Bone marrow (tissue), 2 donors: ENCODE measurements around the gene CTAG1A.
"Not testable (repeated sequence)": the region's sequence is repeated elsewhere in the genome, so short reads cannot be mapped to it uniquely, and the experiment has no call there.

ENCODE experiments used
- DNase-seq, 2 donors: peaks; one replicate each; lab custom pipeline; 2025; lab: John Stamatoyannopoulos, UW

The CTAG1A gene

GRCh38 chrX:154573061-154573460, 11.9 kb upstream of the CTAG1A start:
- not testable (repeated sequence) for DNase-seq

- not testable (repeated sequence) for DNase-seq
These were observed 9.9 kb upstream of the CTAG1A start for GRCh38 chrX:154575076-154575475.

DNA sequence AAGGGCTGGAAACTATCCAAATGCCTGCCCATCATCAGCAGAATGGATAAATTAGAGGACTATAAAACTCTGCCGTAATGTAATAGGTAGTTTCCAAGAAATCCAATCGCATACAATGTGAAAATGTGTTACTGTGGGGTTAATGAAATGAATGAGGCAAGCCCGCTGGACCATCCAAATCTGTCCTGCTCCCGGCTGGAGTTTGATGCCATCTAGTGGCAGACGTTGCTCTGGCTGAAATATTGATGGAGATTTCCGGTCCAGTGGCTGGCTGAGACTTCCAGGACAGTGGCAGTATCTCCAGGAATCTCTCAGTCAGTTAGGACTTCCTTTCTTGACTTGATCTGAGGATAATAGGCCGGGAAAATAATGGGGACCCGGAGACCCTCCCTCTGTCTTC, 1.9 kb upstream of the CTAG1A start:
- DNase-seq: not testable (repeated sequence)

DNA sequence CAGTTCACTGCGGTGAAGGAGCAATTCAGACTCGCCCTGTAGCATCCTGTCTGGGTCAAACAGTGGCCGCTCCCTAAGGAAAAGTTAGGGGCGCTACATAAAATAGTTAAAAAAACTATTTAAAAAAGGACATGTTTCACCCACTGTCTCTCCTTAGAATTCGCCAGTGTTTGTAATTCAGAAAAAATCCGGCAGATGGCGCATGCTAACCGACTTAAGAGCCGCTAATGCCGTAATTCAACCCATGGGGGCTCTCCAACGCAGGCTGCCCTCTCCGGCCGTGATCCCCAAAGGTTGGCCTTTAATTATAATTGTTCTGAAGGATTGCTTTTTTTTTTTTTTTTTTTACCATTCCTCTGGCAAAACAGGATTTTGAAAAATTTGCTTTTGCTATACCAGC, 5.5 kb downstream of the CTAG1A start:
- DNase-seq: not testable (repeated sequence)

DNA sequence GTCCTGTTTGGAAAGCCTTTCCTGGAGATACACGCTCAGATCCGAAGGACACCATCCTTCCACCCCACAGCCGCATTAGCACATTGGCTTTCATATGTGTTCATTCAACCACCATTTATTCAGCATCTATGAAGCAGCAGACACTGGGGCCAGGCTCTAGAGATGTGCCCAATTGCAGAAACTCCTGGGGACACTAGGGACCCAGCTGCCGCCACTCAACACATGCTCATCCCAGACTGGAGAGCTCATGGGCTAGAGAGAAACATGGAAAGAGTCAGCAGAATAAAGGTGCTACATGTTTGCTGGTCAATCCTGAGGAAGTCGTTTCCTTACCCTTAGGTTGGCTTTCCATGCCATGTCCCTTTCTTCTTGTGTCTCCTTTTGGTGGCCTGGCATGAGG, 7.6 kb downstream of the CTAG1A start:
- no peak for DNase-seq

DNA sequence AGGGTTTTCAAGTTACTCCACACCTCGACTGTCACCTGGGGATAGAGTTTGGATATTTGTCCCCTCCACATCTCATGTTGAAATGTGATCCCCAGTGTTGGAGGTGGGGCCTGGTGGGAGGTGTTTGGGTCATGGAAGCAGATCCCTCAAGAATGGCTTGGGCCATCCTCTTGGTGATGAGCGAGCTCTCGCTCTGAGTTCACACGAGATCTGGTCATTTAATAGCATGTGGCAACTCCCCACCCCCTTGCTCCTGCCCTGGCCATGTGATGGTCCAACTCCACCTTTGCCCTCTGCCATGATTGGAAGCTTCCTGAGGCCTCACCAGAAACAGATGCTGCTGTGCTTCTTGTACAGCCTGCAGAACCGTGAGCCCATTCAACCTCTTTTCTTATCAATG, 8.3 kb downstream of the CTAG1A start:
- no peak for DNase-seq

DNA sequence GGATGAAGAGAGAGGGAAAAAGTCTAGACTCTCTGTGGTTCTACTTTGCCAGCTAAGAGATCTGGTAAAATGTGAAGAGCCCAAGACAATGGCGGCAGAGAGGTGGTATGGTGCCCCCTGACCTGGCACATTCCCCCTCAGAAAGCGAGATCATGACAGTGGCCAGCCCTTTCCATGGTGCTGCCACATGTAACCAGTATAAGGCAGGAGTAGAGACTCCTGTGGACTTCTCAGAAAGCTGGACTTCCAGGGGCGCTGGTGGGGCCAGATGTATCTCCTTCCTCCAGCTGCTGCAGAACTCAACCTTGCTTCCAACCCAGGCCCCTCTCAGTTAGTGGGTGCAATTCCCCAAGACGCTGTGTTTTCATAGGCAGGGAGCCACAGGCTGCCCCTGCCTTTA, 9.6 kb downstream of the CTAG1A start:
- no peak for DNase-seq

- DNase-seq: no peak
These were observed 10.8 kb downstream of the CTAG1A start for GRCh38 chrX:154595559-154596249.

DNA sequence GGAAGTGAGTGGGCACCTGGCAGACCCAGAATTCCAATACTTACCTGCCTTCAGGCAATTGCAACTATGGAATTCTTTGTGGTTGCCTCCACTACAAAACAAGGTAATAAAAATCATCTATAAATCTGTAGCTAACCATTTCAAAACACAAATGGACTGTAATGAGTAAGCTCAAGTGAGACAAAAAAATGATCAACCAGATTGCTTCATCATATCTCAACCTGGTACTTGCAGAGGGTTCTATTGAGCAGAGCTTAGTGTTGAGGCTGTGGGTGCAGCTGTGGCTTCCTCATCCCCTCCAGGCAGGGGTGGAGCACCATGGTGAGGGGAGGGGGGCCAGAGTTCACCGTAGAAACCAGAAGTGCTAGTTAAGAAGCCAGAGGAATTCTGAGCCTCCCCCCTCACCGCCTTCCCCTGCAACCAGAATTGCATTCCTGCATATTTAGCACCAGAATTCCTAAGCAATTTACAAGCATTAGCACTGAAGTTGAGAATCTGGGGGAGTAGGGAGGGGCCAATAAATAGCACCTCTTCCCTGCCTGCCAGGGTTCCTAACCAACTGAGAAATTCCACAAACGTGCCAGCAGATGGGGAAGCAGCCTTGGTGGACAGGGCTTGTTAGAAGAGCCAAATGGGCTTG, 11.5 kb downstream of the CTAG1A start:
- peak in 1 of 2 donors; percentile 50 for DNase-seq

GRCh38 chrX:154597221-154597620, 12.3 kb downstream of the CTAG1A start:
- no peak for DNase-seq

DNA sequence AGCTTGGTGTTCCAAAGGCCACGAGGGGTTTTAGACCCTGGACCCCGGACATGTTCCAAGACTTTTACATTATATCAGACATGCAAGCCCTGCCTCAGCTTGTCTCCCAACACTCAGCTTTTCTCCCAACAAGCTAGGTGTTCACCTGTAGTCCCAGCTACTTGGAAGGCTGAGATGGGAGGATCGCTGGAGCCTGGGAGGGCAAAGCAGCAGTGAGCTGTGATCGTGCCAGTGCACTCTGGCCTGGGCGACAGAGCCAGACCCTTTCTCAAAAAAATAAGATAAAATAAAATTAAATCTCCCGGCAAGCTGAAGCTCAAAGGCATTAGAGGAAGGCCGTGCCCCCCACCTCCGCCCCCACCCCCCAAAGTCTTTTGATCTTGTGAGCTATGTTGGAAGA, 13.7 kb downstream of the CTAG1A start:
- no peak for DNase-seq

GRCh38 chrX:154599531-154599930, 14.6 kb downstream of the CTAG1A start:
- DNase-seq: no peak

DNA sequence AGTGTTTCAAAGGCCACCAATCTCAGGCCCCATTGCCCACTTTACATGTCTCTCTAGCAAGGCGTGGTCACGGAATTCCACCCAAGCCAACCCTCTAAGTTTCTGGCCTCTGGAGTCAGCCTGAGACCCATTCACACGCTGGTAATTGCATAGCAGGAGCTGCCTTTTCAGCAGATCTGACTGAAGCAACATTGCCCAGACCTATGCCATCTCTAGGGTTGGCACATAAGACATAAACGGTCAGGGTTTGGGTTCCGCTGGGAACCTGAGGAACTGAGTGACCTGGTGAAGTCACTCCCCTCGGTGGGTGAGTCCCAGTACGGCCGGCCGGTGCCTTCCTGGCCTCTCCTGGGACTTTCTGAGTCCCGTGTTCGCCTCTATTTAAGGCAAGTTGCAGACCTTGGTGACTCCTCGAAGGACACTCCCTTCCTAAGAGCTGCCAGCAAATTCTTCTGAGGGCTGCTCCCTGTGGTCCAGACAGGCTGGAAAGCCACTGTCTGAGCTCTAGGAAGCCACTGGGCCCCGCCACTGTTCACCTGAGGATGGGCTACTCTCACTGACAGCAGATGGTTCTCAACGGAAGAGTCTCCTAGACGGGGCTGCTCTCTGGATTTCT, 15.9 kb downstream of the CTAG1A start:
- no peak for DNase-seq

DNA sequence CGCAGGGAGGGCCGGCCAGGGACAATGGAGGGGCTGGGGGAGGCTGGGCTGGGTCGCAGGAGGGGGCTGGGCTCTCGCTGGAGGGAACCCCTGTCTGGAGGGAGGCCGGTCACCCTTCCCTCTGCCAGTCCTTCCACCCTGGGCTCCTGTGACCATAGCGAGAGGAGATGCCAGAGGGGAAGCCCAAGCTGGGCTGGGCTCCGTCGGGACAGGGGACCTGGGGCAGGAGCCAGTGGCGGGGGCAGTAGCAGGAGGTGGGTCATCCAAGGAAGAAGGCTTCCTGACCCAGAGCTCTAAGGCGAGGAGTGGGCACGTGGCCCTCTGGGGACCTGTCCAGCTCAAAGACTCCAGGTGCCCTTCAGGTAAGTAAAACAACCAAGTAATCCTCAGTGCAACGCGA, 17.3 kb downstream of the CTAG1A start:
- no peak for DNase-seq

GRCh38 chrX:154602766-154603437, 18.0 kb downstream of the CTAG1A start:
- no peak for DNase-seq

DNA sequence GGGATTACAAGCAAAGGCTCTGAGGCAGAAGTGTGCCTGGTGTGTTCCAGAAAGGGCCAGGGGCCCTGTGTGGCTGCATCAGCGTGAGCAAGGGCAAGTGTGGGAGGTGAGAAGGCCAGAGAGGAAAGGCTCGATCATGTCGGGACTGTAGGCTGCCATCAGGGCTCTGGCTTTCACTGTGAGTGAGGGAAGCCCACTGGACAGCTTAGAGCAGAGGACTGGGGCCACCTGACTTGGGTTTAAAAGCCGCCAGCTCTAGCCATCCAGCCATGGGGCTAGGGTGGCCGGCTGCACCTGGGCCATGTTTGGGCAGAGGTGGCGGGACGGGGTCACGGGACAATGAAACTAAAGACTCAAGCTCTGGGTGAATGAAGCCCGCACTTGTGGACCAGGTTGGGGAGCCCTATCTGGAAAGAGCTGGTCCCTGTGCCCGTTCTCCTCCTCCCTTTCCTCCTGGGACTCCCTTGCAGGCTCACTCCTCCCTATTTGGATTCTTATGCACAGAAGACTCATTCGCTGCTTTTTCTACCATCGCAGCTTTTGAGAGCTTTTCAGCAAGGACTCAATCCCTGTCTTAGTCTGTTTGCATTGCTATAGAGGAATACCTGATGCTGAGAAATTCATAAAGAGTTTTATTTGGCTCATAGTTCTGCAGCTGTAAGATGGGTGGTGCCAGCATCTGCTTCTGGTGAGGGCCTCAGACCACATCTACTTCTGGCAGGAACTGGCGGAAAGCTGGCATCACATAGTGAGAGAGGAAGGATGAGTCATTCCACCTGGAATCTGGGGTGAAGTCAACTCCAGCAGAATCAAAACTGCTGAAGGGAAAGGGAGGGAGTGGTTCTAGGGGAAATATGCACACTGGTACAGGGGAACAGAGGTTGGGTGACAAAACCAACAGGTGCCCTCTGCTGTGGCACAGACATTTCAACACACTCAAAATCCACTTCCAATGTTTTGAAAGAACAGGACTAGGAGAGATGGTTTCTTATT, 18.8 kb downstream of the CTAG1A start:
- DNase-seq: peak in 1 of 2 donors; percentile 71

DNA sequence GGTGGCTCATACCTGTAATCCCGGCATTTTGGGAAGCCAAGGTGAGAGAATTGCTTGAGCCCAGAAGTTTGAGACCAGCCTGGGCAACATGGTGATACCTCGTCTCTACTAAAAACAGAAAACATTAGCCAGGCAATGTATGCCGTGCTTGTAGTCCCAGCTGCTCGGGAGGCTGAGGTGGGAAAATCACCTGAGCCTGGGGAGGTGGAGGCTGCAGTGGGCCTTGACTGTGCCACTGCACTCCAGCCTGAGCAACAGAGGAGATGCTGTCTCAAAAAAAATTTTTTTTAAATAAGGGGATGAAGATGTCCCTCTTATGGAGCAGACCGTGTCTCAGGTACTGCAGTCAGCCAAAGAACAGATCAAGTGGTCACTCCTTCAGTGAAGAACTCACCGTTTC, 20.6 kb downstream of the CTAG1A start:
- no peak for DNase-seq

GRCh38 chrX:154607370-154607769, 22.4 kb downstream of the CTAG1A start:
- no peak for DNase-seq

GRCh38 chrX:154607976-154608375, 23.0 kb downstream of the CTAG1A start:
- DNase-seq: not testable (repeated sequence)

DNA sequence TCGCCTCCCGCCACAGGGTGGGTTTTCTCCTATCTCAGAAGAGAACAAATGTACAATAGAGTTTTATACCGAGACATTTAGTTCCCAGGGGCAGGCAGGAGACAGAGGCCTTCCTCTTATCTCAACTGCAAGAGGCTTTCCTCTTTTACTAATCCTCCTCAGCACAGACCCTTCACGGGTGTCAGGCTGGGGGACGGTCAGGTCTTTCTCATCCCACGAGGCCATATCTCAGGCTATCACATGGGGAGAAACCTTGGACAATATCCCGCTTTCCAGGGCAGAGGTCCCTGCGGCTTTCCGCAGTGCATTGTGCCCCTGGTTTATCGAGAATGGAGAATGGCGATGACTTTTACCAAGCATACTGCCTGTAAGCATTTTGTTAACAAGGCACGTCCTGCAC, 23.9 kb downstream of the CTAG1A start:
- not testable (repeated sequence) for DNase-seq

GRCh38 chrX:154611146-154611545, 26.2 kb downstream of the CTAG1A start:
- DNase-seq: not testable (repeated sequence)

DNA sequence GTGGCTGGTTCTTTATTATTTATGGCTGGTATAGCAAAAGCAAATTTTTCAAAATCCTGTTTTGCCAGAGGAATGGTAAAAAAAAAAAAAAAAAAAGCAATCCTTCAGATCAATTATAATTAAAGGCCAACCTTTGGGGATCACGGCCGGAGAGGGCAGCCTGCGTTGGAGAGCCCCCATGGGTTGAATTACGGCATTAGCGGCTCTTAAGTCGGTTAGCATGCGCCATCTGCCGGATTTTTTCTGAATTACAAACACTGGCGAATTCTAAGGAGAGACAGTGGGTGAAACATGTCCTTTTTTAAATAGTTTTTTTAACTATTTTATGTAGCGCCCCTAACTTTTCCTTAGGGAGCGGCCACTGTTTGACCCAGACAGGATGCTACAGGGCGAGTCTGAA, 28.7 kb downstream of the CTAG1A start:
- DNase-seq: not testable (repeated sequence)
